HG02588 (cell line): ENCODE results near the gene SEBOX.
A peak's percentile ranks its signal among the peaks of the same experiment; 100 is the strongest.

Source experiments
- ATAC-seq: cut with Tn5 transposase; IDR thresholded peaks from one replicate; pipeline ENCODE4 v1.9.1; 2021; ENCODE audit warnings: mild to moderate bottlenecking, moderate library complexity; ENCODE audit not compliant: unreplicated experiment

Gene SEBOX

GRCh38 chr17:28320215-28321061 is 44.6 kb downstream of the SEBOX start:
- ATAC-seq: no peak

GRCh38 chr17:28319598-28319935 is 45.4 kb downstream of the SEBOX start:
- no peak for ATAC-seq

GRCh38 chr17:28318759-28319597 is 46.0 kb downstream of the SEBOX start, which contains the start of gene TMEM97:
TSS of gene TMEM97 (plus strand) at chr17:28319200. CDS start at chr17:28319240, 40 bp downstream.
- ATAC-seq: peak; percentile 96

- no peak for ATAC-seq
Measured at GRCh38 chr17:28317966-28318758, 46.8 kb downstream of the SEBOX start.

GRCh38 chr17:28317099-28317965 is 47.7 kb downstream of the SEBOX start:
- ATAC-seq: no peak

- ATAC-seq: no peak
Measured at GRCh38 chr17:28315846-28316705, 48.9 kb downstream of the SEBOX start.

- no peak for ATAC-seq
Measured at GRCh38 chr17:28313841-28314240, 51.2 kb downstream of the SEBOX start.
